Brain pericyte (primary cell): ENCODE measurements around the gene LIX1L.

Experiments
- DNase-seq: peaks from one replicate; pipeline ENCODE4 v3.0.0-alpha.2; 2012; ENCODE audit warnings: low read depth, low spot score

The LIX1L gene

GRCh38 chr1:145893306-145894055, 64.3 kb downstream of the LIX1L start:
- no peak for DNase-seq

- DNase-seq: no peak
Observed at GRCh38 chr1:145892486-145893087, 65.2 kb downstream of the LIX1L start.

GRCh38 chr1:145891587-145892485, 66.0 kb downstream of the LIX1L start:
- DNase-seq: peak; percentile 98

DNA sequence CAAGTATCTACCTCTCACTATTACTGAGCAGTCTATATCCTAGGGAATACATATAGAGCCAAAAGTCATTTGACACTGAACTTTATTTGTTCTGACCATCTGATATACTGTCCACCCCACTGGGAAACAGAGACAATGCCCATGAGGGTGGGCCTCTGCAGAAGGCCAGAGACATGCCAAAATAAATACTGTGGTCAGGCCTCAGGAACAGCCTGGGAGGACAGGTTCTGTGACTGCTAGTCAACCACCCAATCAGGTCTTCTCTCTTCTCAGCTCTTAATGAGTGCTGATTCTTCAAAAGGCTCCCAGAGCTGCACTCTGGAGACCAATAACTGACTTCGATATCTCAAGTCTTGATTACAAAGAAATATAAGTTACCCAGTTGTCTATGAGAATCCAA, 66.7 kb downstream of the LIX1L start:
- DNase-seq: peak; percentile 66

DNA sequence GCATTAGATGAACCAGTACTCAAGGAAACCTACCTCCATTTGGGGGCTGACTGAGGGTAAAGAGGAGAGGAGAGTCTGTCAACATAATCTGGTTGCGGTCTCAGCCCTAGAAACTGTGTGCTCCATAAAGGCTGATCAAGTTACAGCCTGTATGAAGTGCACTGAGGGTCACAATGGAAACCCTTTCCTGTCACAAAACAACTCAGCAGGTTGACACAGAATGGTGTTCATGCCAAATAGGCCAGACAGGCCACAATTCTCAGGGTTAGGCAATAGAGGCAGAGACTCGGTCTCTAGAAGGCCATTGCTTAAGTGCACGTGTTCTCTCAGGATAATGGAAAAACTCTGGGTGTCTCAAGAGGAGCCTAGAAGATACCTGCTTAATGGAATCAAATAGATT, 68.1 kb downstream of the LIX1L start:
- DNase-seq: no peak

DNA sequence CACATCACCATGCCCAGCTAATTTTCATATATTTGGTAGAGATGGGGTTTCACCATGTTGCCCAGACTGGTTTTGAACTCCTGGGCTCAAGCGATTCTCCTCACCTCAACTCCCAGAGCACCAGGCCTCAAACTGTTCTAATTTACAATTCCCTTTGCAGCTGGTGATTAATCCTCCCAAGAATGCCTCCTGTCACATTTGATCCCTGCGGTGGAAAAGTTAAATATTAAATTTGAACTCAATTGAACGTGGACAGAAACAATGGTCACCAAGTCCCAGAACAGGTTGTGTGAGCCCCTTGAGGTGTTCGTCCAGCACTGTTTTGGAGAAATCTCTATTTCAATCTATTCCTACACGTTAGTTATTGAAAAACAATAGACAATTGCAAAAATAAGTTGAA, 70.2 kb downstream of the LIX1L start:
- DNase-seq: no peak

GRCh38 chr1:145886816-145887215, 71.0 kb downstream of the LIX1L start:
- no peak for DNase-seq

- DNase-seq: no peak
Observed at GRCh38 chr1:145886390-145886789, 71.4 kb downstream of the LIX1L start.

DNA sequence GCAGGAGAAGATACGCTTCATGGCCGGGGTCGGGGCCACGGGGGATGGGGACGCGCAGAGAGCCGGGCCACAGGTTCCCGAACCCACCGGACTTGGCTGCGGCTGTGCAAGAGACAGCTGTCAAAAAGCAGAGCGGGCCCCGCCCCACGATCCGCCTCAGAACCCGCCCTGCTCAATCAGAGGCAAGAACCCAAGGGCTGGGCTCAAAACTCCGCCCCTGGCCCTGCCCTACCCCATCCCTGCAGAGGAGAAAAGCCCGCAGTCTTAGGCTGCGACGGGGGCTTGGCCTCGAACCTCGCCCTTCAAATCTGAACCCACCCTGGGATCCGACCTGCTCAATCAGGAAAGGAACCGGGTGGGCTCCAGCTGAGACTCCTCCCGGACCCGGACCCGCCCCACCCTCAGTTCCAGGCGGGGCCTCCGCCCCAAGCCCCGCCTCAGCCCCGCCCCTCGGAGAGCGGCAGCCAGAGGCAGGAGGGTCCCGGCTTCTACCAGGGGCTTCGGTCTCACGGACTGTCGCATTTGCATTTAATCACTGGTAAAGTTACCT, 72.0 kb downstream of the LIX1L start, which contains the start of gene ANKRD35:
Gene ANKRD35, minus strand, starts transcription at position 129 of the 550 bp plus-strand sequence. Its CDS starts 108 bp downstream, at position 21.
- peak; percentile 54 for DNase-seq

- DNase-seq: no peak
Observed at GRCh38 chr1:145884675-145885074, 73.1 kb downstream of the LIX1L start.
